IPS-11a (cell line): ENCODE results near the gene AGPS.
"Not testable (repeated sequence)": the region's sequence is repeated elsewhere in the genome, so short reads cannot be mapped to it uniquely, and the experiment has no call there.

Experiments used
- H3K4me3 ChIP-seq: one replicate; pipeline ENCODE4 v1.5.1; 2013; ENCODE audit warnings: low read depth, low read length, control low read depth

The AGPS gene

GRCh38 chr2:177392373-177393202, at the start of gene AGPS:
Gene AGPS, plus strand, starts transcription at chr2:177392773. Its CDS starts 17 bp downstream, at chr2:177392790.
- H3K4me3 ChIP-seq, result peak within 1 kb of the TSS; percentile 98

- H3K4me3 ChIP-seq, result no peak overlapping the region
These were observed 48.8 kb upstream of the AGPS start for GRCh38 chr2:177343773-177344172.

- H3K4me3 ChIP-seq, result no peak overlapping the region
These were observed 48.3 kb upstream of the AGPS start for GRCh38 chr2:177344316-177344715.

GRCh38 chr2:177346192-177346591, 46.4 kb upstream of the AGPS start:
- no peak overlapping the region for H3K4me3 ChIP-seq

- H3K4me3 ChIP-seq, result no peak overlapping the region
These were observed 45.0 kb upstream of the AGPS start for GRCh38 chr2:177347570-177347969.

- H3K4me3 ChIP-seq, result no peak overlapping the region
These were observed 44.4 kb upstream of the AGPS start for GRCh38 chr2:177348118-177348654.

GRCh38 chr2:177348733-177349693, 43.6 kb upstream of the AGPS start:
- H3K4me3 ChIP-seq, result no peak overlapping the region

GRCh38 chr2:177350624-177351023, 41.9 kb upstream of the AGPS start:
- not testable (repeated sequence) for H3K4me3 ChIP-seq

- H3K4me3 ChIP-seq, result not testable (repeated sequence)
These were observed 41.5 kb upstream of the AGPS start for GRCh38 chr2:177351121-177351520.

- no peak overlapping the region for H3K4me3 ChIP-seq
These were observed 40.0 kb upstream of the AGPS start for GRCh38 chr2:177352441-177353186.

- no peak overlapping the region for H3K4me3 ChIP-seq
These were observed 39.4 kb upstream of the AGPS start for GRCh38 chr2:177353187-177353478.

GRCh38 chr2:177354541-177354940, 38.0 kb upstream of the AGPS start:
- not testable (repeated sequence) for H3K4me3 ChIP-seq

GRCh38 chr2:177355874-177356273, 36.7 kb upstream of the AGPS start:
- no peak overlapping the region for H3K4me3 ChIP-seq

GRCh38 chr2:177359836-177360595, 32.6 kb upstream of the AGPS start:
- no peak overlapping the region for H3K4me3 ChIP-seq

- no peak overlapping the region for H3K4me3 ChIP-seq
These were observed 30.1 kb upstream of the AGPS start for GRCh38 chr2:177362499-177362898.

- no peak overlapping the region for H3K4me3 ChIP-seq
These were observed 29.2 kb upstream of the AGPS start for GRCh38 chr2:177363332-177363731.

GRCh38 chr2:177365764-177366163, 26.8 kb upstream of the AGPS start:
- not testable (repeated sequence) for H3K4me3 ChIP-seq

GRCh38 chr2:177368023-177368422, 24.6 kb upstream of the AGPS start:
- not testable (repeated sequence) for H3K4me3 ChIP-seq

- no peak overlapping the region for H3K4me3 ChIP-seq
These were observed 13.2 kb upstream of the AGPS start for GRCh38 chr2:177379354-177379753.

- H3K4me3 ChIP-seq, result no peak overlapping the region
These were observed 12.4 kb upstream of the AGPS start for GRCh38 chr2:177380181-177380580.
